MM.1S (cell line): ENCODE data around the gene PLEKHJ1.

Experiments
- DNase-seq: peaks from one replicate; pipeline ENCODE4 v3.0.0-alpha.2; 2015
- H2AFZ ChIP-seq: fragments of 300-600 bp; sonication (generic); 2 replicates; pipeline ENCODE4 v1.6.0; 2016; ENCODE audit warnings: antibody characterized with exemption, low read length
- H3F3A ChIP-seq: fragments of 300-600 bp; sonication (generic); 2 replicates; pipeline ENCODE4 v1.6.1; 2016; ENCODE audit warnings: mild to moderate bottlenecking, antibody characterized with exemption, low read length, moderate library complexity, mixed read lengths; ENCODE audit not compliant: insufficient read depth
- H3K27ac ChIP-seq: fragments of 300-600 bp; sonication (generic); 2 replicates; pipeline ENCODE4 v1.5.1; 2016; ENCODE audit warnings: mild to moderate bottlenecking, low read length
- H3K27me3 ChIP-seq: fragments of 300-600 bp; sonication (generic); replicated peaks from 2 replicates; pipeline ENCODE4 v1.6.0; 2016; ENCODE audit warnings: low read length; ENCODE audit not compliant: insufficient read depth
- H3K36me3 ChIP-seq: fragments of 300-600 bp; sonication (generic); replicated peaks from 2 replicates; pipeline ENCODE4 v1.6.1; 2016; ENCODE audit warnings: mild to moderate bottlenecking, low read length, mixed read lengths; ENCODE audit not compliant: insufficient read depth
- H3K4me1 ChIP-seq: fragments of 300-600 bp; sonication (generic); 2 replicates; pipeline ENCODE4 v1.6.1; 2016; ENCODE audit warnings: low read length, mixed read lengths
- H3K4me2 ChIP-seq: fragments of 300-600 bp; sonication (generic); 2 replicates; pipeline ENCODE4 v1.6.0; 2016; ENCODE audit warnings: low read depth, low read length
- H3K4me3 ChIP-seq: fragments of 300-600 bp; sonication (generic); 2 replicates; pipeline ENCODE4 v1.5.1; 2016; ENCODE audit warnings: low read length, mixed read lengths
- H3K79me2 ChIP-seq: fragments of 300-600 bp; sonication (generic); 2 replicates; pipeline ENCODE4 v1.6.1; 2016; ENCODE audit warnings: mixed run types, low read length, mixed read lengths
- H3K9ac ChIP-seq: fragments of 300-600 bp; sonication (generic); 2 replicates; pipeline ENCODE4 v1.6.1; 2016; ENCODE audit warnings: low read length, mixed read lengths
- H3K9me2 ChIP-seq: fragments of 300-600 bp; sonication (generic); replicated peaks from 2 replicates; pipeline ENCODE4 v1.6.1; 2016; ENCODE audit warnings: mild to moderate bottlenecking, low read length, mixed read lengths; ENCODE audit not compliant: insufficient read depth
- H3K9me3 ChIP-seq: fragments of 300-600 bp; sonication (generic); replicated peaks from 2 replicates; pipeline ENCODE4 v1.6.1; 2016; ENCODE audit warnings: mild to moderate bottlenecking, low read length, mixed read lengths; ENCODE audit not compliant: insufficient read depth
- H4K20me1 ChIP-seq: fragments of 300-600 bp; sonication (generic); 2 replicates; pipeline ENCODE4 v1.6.1; 2016; ENCODE audit warnings: mild to moderate bottlenecking, low read length, moderate library complexity, mixed read lengths; ENCODE audit not compliant: insufficient read depth
- CTCF ChIP-seq: fragments of 300-600 bp; sonication (generic); IDR thresholded peaks from 2 replicates; pipeline ENCODE4 v1.5.1; 2016; ENCODE audit warnings: antibody characterized with exemption, low read length, mixed read lengths
- EZH2 ChIP-seq: fragments of 300-600 bp; sonication (generic); optimal IDR thresholded peaks from 2 replicates; pipeline ENCODE3; 2017; ENCODE audit warnings: low read depth, mild to moderate bottlenecking, antibody characterized with exemption, low read length, mixed read lengths
- EZH2phosphoT487 ChIP-seq: fragments of 300-600 bp; sonication (generic); IDR thresholded peaks from 2 replicates; pipeline ENCODE4 v1.6.1; 2018; ENCODE audit warnings: antibody characterized with exemption, low read length

The PLEKHJ1 gene

GRCh38 chr19:2248136-2249009, 12.2 kb upstream of the PLEKHJ1 start:
- peaks cover 6% of the 10 kb centered on the region; the same call in 1 of the 2 replicates for H4K20me1 ChIP-seq
- H3K27ac ChIP-seq: no peak overlapping the region
- no peak overlapping the region for H2AFZ ChIP-seq
- H3K9me3 ChIP-seq: no peaks in the 10 kb centered on the region
- peaks cover 32% of the 10 kb centered on the region for H3K36me3 ChIP-seq
- H3K4me2 ChIP-seq: no peak overlapping the region
- H3K9me2 ChIP-seq: no peaks in the 10 kb centered on the region
- H3K4me3 ChIP-seq: no peak overlapping the region
- H3K4me1 ChIP-seq: no peaks in the 10 kb centered on the region
- no peaks in the 10 kb centered on the region for H3K27me3 ChIP-seq
- TF ChIP-seq EZH2 (no peak), EZH2phosphoT487 (no peak), CTCF (no peak)
- H3F3A ChIP-seq: peaks cover 24% of the 10 kb centered on the region
- H3K79me2 ChIP-seq: peaks cover 63% of the 10 kb centered on the region
- no peak overlapping the region for H3K9ac ChIP-seq
- no peak for DNase-seq

- peaks cover 14% of the 10 kb centered on the region for H4K20me1 ChIP-seq
- no peaks in the 10 kb centered on the region for H3K9me3 ChIP-seq
- peaks cover 32% of the 10 kb centered on the region for H3K36me3 ChIP-seq
- peaks cover 24% of the 10 kb centered on the region for H3F3A ChIP-seq
- no peaks in the 10 kb centered on the region for H3K27me3 ChIP-seq
- DNase-seq: no peak
- no peak overlapping the region for H2AFZ ChIP-seq
- H3K79me2 ChIP-seq: peaks cover 63% of the 10 kb centered on the region
- no peak overlapping the region for H3K4me3 ChIP-seq
- TF ChIP-seq EZH2phosphoT487 (no peak), CTCF (no peak), EZH2 (no peak)
- H3K4me2 ChIP-seq: no peak overlapping the region
- no peaks in the 10 kb centered on the region for H3K4me1 ChIP-seq
- H3K27ac ChIP-seq: no peak overlapping the region
- H3K9me2 ChIP-seq: no peaks in the 10 kb centered on the region
- no peak overlapping the region for H3K9ac ChIP-seq
These were observed 11.4 kb upstream of the PLEKHJ1 start for GRCh38 chr19:2247433-2248101.

- Histone ChIP-seq H3K27me3 (no peaks in the 10 kb centered on the region), H3K27ac (no peak overlapping the region), H3K79me2 (peaks cover 63% of the 10 kb centered on the region), H3K9me3 (no peaks in the 10 kb centered on the region), H3K36me3 (peaks cover 32% of the 10 kb centered on the region), H4K20me1 (peaks cover 21% of the 10 kb centered on the region), H3K9me2 (no peaks in the 10 kb centered on the region), H3K4me3 (no peak overlapping the region), H3K9ac (no peak overlapping the region), H3F3A (peaks cover 24% of the 10 kb centered on the region), H3K4me1 (no peaks in the 10 kb centered on the region), H2AFZ (no peak overlapping the region), H3K4me2 (no peak overlapping the region)
- TF ChIP-seq EZH2: no peak
- no peak for TF ChIP-seq EZH2phosphoT487
- no peak for TF ChIP-seq CTCF
- no peak for DNase-seq
These were observed 10.8 kb upstream of the PLEKHJ1 start for GRCh38 chr19:2246801-2247361.
